Neural cell (in vitro differentiated cells): ENCODE data around the gene ACTN4. TPM values are rescaled to one million over a fixed set of nuclear protein-coding genes. Genes with fewer than 3 reads are reported as not detected.

Experiments
- H2AFZ ChIP-seq: fragments of 200-600, 300-800 bp; sonication (generic), shearing (Covaris generic); 2 replicates; pipeline ENCODE4 v1.6.0; 2014; ENCODE audit warnings: low read depth, mild to moderate bottlenecking, antibody characterized with exemption, low read length, moderate library complexity
- H3F3A ChIP-seq: fragments of 200-600 bp; shearing (Covaris generic); 2 replicates; pipeline ENCODE4 v1.6.1; 2016; ENCODE audit warnings: mild to moderate bottlenecking, moderate library complexity, mixed read lengths, antibody characterized with exemption, low read length; ENCODE audit not compliant: insufficient read depth, poor library complexity, severe bottlenecking
- H3K27ac ChIP-seq: fragments of 200-600, 300-800 bp; sonication (generic), shearing (Covaris generic); 2 replicates; pipeline ENCODE4 v1.5.1; 2014; ENCODE audit warnings: mild to moderate bottlenecking, low read length, moderate library complexity
- H3K27me3 ChIP-seq: fragments of 300-800, 200-600 bp; sonication (generic), shearing (Covaris generic); 2 replicates; pipeline ENCODE4 v1.6.0; 2014; ENCODE audit warnings: mild to moderate bottlenecking, low read depth, low read length, moderate library complexity; ENCODE audit not compliant: insufficient read depth
- H3K36me3 ChIP-seq: fragments of 300-800, 200-600 bp; sonication (generic), shearing (Covaris generic); 2 replicates; pipeline ENCODE4 v1.5.1; 2014; ENCODE audit warnings: mild to moderate bottlenecking, antibody characterized with exemption, low read length, moderate library complexity; ENCODE audit not compliant: insufficient read depth
- H3K4me2 ChIP-seq: fragments of 300-800, 200-600 bp; sonication (generic), shearing (Covaris generic); 2 replicates; pipeline ENCODE4 v1.6.0; 2014; ENCODE audit warnings: mild to moderate bottlenecking, low read length
- H3K4me3 ChIP-seq: fragments of 300-800, 200-600 bp; sonication (generic), shearing (Covaris generic); 2 replicates; pipeline ENCODE4 v1.5.1; 2014; ENCODE audit warnings: mild to moderate bottlenecking, low read length, moderate library complexity
- H3K79me2 ChIP-seq: fragments of 200-600 bp; shearing (Covaris generic); replicated peaks from 2 replicates; pipeline ENCODE4 v1.6.0; 2014; ENCODE audit warnings: mild to moderate bottlenecking, low read length, moderate library complexity; ENCODE audit not compliant: insufficient read depth
- H3K9ac ChIP-seq: fragments of 300-800, 200-600 bp; sonication (generic), shearing (Covaris generic); 2 replicates; pipeline ENCODE4 v1.6.1; 2016; ENCODE audit warnings: mild to moderate bottlenecking, low read length, mixed read lengths
- H3K9me2 ChIP-seq: fragments of 200-600 bp; shearing (Covaris generic); 2 replicates; pipeline ENCODE4 v1.6.1; 2016; ENCODE audit warnings: mild to moderate bottlenecking, low read length, mixed read lengths; ENCODE audit not compliant: insufficient read depth
- H3K9me3 ChIP-seq: fragments of 200-600, 300-800 bp; sonication (generic), shearing (Covaris generic); 2 replicates; pipeline ENCODE4 v1.6.1; 2016; ENCODE audit warnings: mild to moderate bottlenecking, mixed run types, low read length, moderate library complexity, mixed read lengths
- H4K20me1 ChIP-seq: fragments of 200-600 bp; shearing (Covaris generic); 2 replicates; pipeline ENCODE4 v1.6.1; 2016; ENCODE audit warnings: mild to moderate bottlenecking, mixed run types; ENCODE audit not compliant: insufficient read depth
- EP300 ChIP-seq: fragments of 450-650 bp; conservative IDR thresholded peaks from 2 replicates; pipeline ENCODE4 v1.6.1; 2014; ENCODE audit warnings: antibody characterized with exemption, mild to moderate bottlenecking, moderate library complexity; ENCODE audit not compliant: poor library complexity, severe bottlenecking
- MXI1 ChIP-seq: fragments of 450-650 bp; conservative IDR thresholded peaks from 2 replicates; pipeline ENCODE4 v1.6.1; 2014; ENCODE audit warnings: antibody characterized with exemption, mild to moderate bottlenecking; ENCODE audit not compliant: poor library complexity, severe bottlenecking
- POLR2AphosphoS5 ChIP-seq: IDR thresholded peaks from 2 replicates; pipeline ENCODE4 v1.6.1; 2012
- RAD21 ChIP-seq: fragments of 450-650 bp; conservative IDR thresholded peaks from 2 replicates; pipeline ENCODE4 v1.6.1; 2014; ENCODE audit warnings: antibody characterized with exemption, mild to moderate bottlenecking, moderate library complexity
- SMC3 ChIP-seq: fragments of 450-650 bp; conservative IDR thresholded peaks from 2 replicates; pipeline ENCODE4 v1.6.1; 2014; ENCODE audit warnings: antibody characterized with exemption, mild to moderate bottlenecking, moderate library complexity; ENCODE audit not compliant: poor library complexity
- TAF1 ChIP-seq: IDR thresholded peaks from 2 replicates; pipeline ENCODE4 v1.6.1; 2012; ENCODE audit warnings: low read depth
- polyA plus RNA-seq: library from polyadenylated mRNA; depleted of rRNA; stranded (reverse); fragments of >200 nt; gene quantifications from 2 replicates; pipeline ENCODE4 v1.2.3, GENCODE V29; 2014
- TF ChIP-seq, protein P1 (sequence below): fragments of 450-650 bp; IDR thresholded peaks from 2 replicates; pipeline ENCODE4 v1.5.1; 2014; ENCODE audit warnings: antibody characterized with exemption, mild to moderate bottlenecking, moderate library complexity; ENCODE audit not compliant: poor library complexity, severe bottlenecking

ACTN4 gene
- polyA plus RNA-seq, 1 donor from 2014 or later = 54.0 TPM

GRCh38 chr19:38734426-38735256 is 87.2 kb downstream of the ACTN4 start:
- no peaks in the 10 kb centered on the region for H3K9me3 ChIP-seq
- no peak overlapping the region for H3K4me3 ChIP-seq
- no peak overlapping the region for H3K27ac ChIP-seq
- no peaks in the 10 kb centered on the region for H3F3A ChIP-seq
- no peaks in the 10 kb centered on the region for H3K36me3 ChIP-seq
- H3K27me3 ChIP-seq = peaks cover 12% of the 10 kb centered on the region
- no peak overlapping the region for H2AFZ ChIP-seq
- no peak for TF ChIP-seq RAD21
- no peak for TF ChIP-seq MXI1
- TF ChIP-seq POLR2AphosphoS5 = no peak
- no peaks in the 10 kb centered on the region for H4K20me1 ChIP-seq
- H3K4me2 ChIP-seq = no peak overlapping the region
- no peaks in the 10 kb centered on the region for H3K9me2 ChIP-seq
- no peaks in the 10 kb centered on the region for H3K79me2 ChIP-seq
- H3K9ac ChIP-seq = no peak overlapping the region

DNA sequence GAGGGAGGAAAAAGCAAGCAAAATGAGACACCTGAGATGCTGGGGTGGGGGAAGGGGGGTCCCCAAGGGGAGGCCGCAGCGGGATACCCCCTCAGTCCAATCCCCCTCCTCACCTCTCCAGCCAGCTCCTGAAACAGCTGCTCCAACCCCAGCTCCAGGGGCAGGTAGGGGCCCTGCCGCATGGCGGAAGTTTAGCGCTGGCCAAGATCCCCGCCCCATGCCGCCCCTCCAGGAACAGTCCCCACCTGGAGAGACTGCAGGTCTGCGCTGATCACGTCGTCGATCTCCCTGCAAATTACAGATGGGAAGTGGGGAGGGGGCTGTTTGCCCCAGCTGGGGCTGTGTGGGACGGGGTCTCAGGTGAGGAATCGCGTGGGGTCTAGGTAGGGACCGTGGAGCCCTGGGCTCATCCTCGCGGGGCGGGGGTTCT is 87.8 kb downstream of the ACTN4 start:
- no peaks in the 10 kb centered on the region for H3F3A ChIP-seq
- TF ChIP-seq EP300 (no peak), MXI1 (no peak), SMC3 (no peak)
- TF ChIP-seq, protein P1, sequence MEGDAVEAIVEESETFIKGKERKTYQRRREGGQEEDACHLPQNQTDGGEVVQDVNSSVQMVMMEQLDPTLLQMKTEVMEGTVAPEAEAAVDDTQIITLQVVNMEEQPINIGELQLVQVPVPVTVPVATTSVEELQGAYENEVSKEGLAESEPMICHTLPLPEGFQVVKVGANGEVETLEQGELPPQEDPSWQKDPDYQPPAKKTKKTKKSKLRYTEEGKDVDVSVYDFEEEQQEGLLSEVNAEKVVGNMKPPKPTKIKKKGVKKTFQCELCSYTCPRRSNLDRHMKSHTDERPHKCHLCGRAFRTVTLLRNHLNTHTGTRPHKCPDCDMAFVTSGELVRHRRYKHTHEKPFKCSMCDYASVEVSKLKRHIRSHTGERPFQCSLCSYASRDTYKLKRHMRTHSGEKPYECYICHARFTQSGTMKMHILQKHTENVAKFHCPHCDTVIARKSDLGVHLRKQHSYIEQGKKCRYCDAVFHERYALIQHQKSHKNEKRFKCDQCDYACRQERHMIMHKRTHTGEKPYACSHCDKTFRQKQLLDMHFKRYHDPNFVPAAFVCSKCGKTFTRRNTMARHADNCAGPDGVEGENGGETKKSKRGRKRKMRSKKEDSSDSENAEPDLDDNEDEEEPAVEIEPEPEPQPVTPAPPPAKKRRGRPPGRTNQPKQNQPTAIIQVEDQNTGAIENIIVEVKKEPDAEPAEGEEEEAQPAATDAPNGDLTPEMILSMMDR = no peak
- H3K4me3 ChIP-seq = no peak overlapping the region
- H3K9me3 ChIP-seq = no peaks in the 10 kb centered on the region
- no peak overlapping the region for H3K9ac ChIP-seq
- H3K27me3 ChIP-seq = peaks cover 12% of the 10 kb centered on the region
- no peaks in the 10 kb centered on the region for H4K20me1 ChIP-seq
- no peak overlapping the region for H2AFZ ChIP-seq
- no peak overlapping the region for H3K27ac ChIP-seq
- no peaks in the 10 kb centered on the region for H3K79me2 ChIP-seq
- H3K4me2 ChIP-seq = no peak overlapping the region
- H3K9me2 ChIP-seq = no peaks in the 10 kb centered on the region
- H3K36me3 ChIP-seq = no peaks in the 10 kb centered on the region

GRCh38 chr19:38736036-38736412 is 88.6 kb downstream of the ACTN4 start:
- Histone ChIP-seq H4K20me1 (no peaks in the 10 kb centered on the region), H3F3A (no peaks in the 10 kb centered on the region), H3K9ac (no peak overlapping the region), H3K79me2 (no peaks in the 10 kb centered on the region), H3K27ac (no peak overlapping the region), H2AFZ (no peak overlapping the region), H3K4me3 (peak overlapping the region; percentile 46), H3K27me3 (peaks cover 12% of the 10 kb centered on the region), H3K36me3 (no peaks in the 10 kb centered on the region), H3K4me2 (no peak overlapping the region), H3K9me3 (no peaks in the 10 kb centered on the region), H3K9me2 (no peaks in the 10 kb centered on the region)
- no peak for TF ChIP-seq TAF1
